Adrenal gland (tissue), 5 donors: ENCODE measurements around the gene KDSR.

Experiments used
- CTCF ChIP-seq, 6 experiments: fragments of 450-650 bp in 4 of 6; fragments of 200-600 bp in 2 of 6; sonication (generic) in 1 of 6; IDR thresholded peaks; 1 replicate in 5 of 6; 2 replicates in 1 of 6; pipeline versions ENCODE4 v1.5.1 to v1.8.0; 2016 to 2021; ENCODE audit warnings: antibody characterized with exemption in 6 of 6, mild to moderate bottlenecking in 2 of 6, moderate library complexity in 1 of 6
- POLR2A ChIP-seq, 2 donors: fragments of 450-650 bp; IDR thresholded peaks; one replicate each; pipeline ENCODE4 v1.6.1; 2017; ENCODE audit warnings: antibody characterized with exemption in 2 of 2, mild to moderate bottlenecking in 2 of 2, moderate library complexity in 1 of 2
- donor health status: DM: no; HTN: no; CAD: no.

GRCh38 chr18:63306819-63307550 is 60.0 kb downstream of the KDSR start:
- TF ChIP-seq CTCF (IDR thresholded peaks at IDR 0.05): no peak
- no peak for TF ChIP-seq POLR2A (IDR thresholded peaks at IDR 0.05)
